GM23248 (cell line): ENCODE data around the gene TMEM63C. TPM values are rescaled to one million over a fixed set of nuclear protein-coding genes. Genes with fewer than 3 reads are reported as not detected.

Source experiments
- DNase-seq: peaks from one replicate; pipeline ENCODE4 v3.0.0-alpha.2; 2015
- H2AFZ ChIP-seq: fragments of 200-600 bp; sonication (generic); 2 replicates; pipeline ENCODE4 v1.6.1; 2016; ENCODE audit warnings: antibody characterized with exemption
- H3F3A ChIP-seq: fragments of 200-600 bp; sonication (generic); 2 replicates; pipeline ENCODE4 v1.6.1; 2016; ENCODE audit warnings: mild to moderate bottlenecking, antibody characterized with exemption, mixed run types; ENCODE audit not compliant: insufficient read depth
- H3K27ac ChIP-seq: fragments of 200-600 bp; sonication (generic); 2 replicates; pipeline ENCODE4 v1.5.1; 2016; ENCODE audit warnings: mild to moderate bottlenecking
- H3K27me3 ChIP-seq: fragments of 200-600 bp; sonication (generic); replicated peaks from 2 replicates; pipeline ENCODE4 v1.6.1; 2016; ENCODE audit warnings: mild to moderate bottlenecking; ENCODE audit not compliant: insufficient read depth
- H3K36me3 ChIP-seq: fragments of 200-600 bp; sonication (generic); 2 replicates; pipeline ENCODE4 v1.6.1; 2016; ENCODE audit warnings: low read depth, mild to moderate bottlenecking
- H3K4me1 ChIP-seq: fragments of 200-600 bp; sonication (generic); 2 replicates; pipeline ENCODE4 v1.6.1; 2016; ENCODE audit warnings: mild to moderate bottlenecking; ENCODE audit not compliant: insufficient read depth
- H3K4me2 ChIP-seq: fragments of 200-600 bp; sonication (generic); one replicate; pipeline ENCODE4 v1.6.1; 2016; ENCODE audit warnings: mild to moderate bottlenecking; ENCODE audit not compliant: unreplicated experiment
- H3K4me3 ChIP-seq: fragments of 200-600 bp; sonication (generic); 2 replicates; pipeline ENCODE4 v1.5.1; 2016; ENCODE audit warnings: mild to moderate bottlenecking
- H3K79me2 ChIP-seq: fragments of 200-600 bp; sonication (generic); 2 replicates; pipeline ENCODE4 v1.6.1; 2016; ENCODE audit warnings: mild to moderate bottlenecking; ENCODE audit not compliant: insufficient read depth
- H3K9ac ChIP-seq: fragments of 200-600 bp; sonication (generic); 2 replicates; pipeline ENCODE4 v1.6.1; 2016; ENCODE audit warnings: mild to moderate bottlenecking
- H3K9me2 ChIP-seq: fragments of 200-600 bp; sonication (generic); 2 replicates; pipeline ENCODE4 v1.6.1; 2016; ENCODE audit warnings: mixed run types, mild to moderate bottlenecking, moderate library complexity; ENCODE audit not compliant: insufficient read depth
- H3K9me3 ChIP-seq: fragments of 200-600 bp; sonication (generic); one replicate; pipeline ENCODE4 v1.6.1; 2017; ENCODE audit warnings: low read depth
- H4K20me1 ChIP-seq: fragments of 200-600 bp; sonication (generic); 2 replicates; pipeline ENCODE4 v1.6.0; 2016; ENCODE audit not compliant: insufficient read depth
- EZH2 ChIP-seq: fragments of 200-600 bp; sonication (generic); IDR thresholded peaks from 2 replicates; pipeline ENCODE4 v1.6.1; 2018; ENCODE audit warnings: antibody characterized with exemption, mild to moderate bottlenecking; ENCODE audit not compliant: insufficient read depth, poor library complexity, severe bottlenecking
- EZH2phosphoT487 ChIP-seq: fragments of 200-600 bp; sonication (generic); IDR thresholded peaks from 2 replicates; pipeline ENCODE4 v1.6.1; 2018; ENCODE audit warnings: antibody characterized with exemption, moderate library complexity, mild to moderate bottlenecking, low read depth; ENCODE audit not compliant: insufficient read depth
- WGBS, 2 experiments: methylation state at CpG; one replicate each; pipeline ENCODE4 v1.1.6; 2015 to 2017; ENCODE audit warnings: low lambda C conversion rate in 2 of 2, low coverage in 1 of 2; ENCODE audit errors: missing lambda C conversion rate in 2 of 2; 5-methylcytosine and 5-hydroxymethylcytosine counted together
- in situ Hi-C: fragments of 300-500 bp; cut with MboI; formaldehyde crosslinking; loops from 2 replicates; pipeline ENCODE4 v1.15.0; 2020
- polyA plus RNA-seq: library from polyadenylated mRNA; unstranded; fragments of >200 nt; fragmentation: Nextera tagmentation; extraction: Ambion mirVana; gene quantifications from 2 replicates; pipeline ENCODE4 v1.2.1, GENCODE V29; 2016
- total RNA-seq: library from RNA; depleted of rRNA; stranded (reverse); fragments of >200 nt; shearing (Covaris generic); gene quantifications from 2 replicates; pipeline ENCODE4 v1.2.3, GENCODE V29; 2014

The TMEM63C gene
- total and polyA plus RNA-seq, 2 experiments from 2014 or later: not detected

- Histone ChIP-seq H3K79me2 (no peaks in the 10 kb centered on the region), H3K27me3 (peaks cover 31% of the 10 kb centered on the region), H3K9me3 (no peaks in the 10 kb centered on the region), H3K4me2 (no peak overlapping the region), H3K9me2 (no peaks in the 10 kb centered on the region), H2AFZ (no peak overlapping the region), H3K4me1 (0 out of 2 replicates have a peak, but pooled peaks cover 5% of the 10 kb centered on the region), H3K27ac (no peak overlapping the region), H3K4me3 (no peak overlapping the region), H4K20me1 (no peaks in the 10 kb centered on the region), H3K36me3 (no peaks in the 10 kb centered on the region), H3K9ac (no peak overlapping the region), H3F3A (no peaks in the 10 kb centered on the region)
- TF ChIP-seq EZH2 (no peak), EZH2phosphoT487 (no peak)
- 18 to 28% methylated on average over 5 of the region's 5 CpGs for WGBS, 2 experiments
- DNase-seq: no peak
- in situ Hi-C loops: no loop called here
Measured at GRCh38 chr14:77183896-77184295, 2.3 kb downstream of the TMEM63C start.

DNA sequence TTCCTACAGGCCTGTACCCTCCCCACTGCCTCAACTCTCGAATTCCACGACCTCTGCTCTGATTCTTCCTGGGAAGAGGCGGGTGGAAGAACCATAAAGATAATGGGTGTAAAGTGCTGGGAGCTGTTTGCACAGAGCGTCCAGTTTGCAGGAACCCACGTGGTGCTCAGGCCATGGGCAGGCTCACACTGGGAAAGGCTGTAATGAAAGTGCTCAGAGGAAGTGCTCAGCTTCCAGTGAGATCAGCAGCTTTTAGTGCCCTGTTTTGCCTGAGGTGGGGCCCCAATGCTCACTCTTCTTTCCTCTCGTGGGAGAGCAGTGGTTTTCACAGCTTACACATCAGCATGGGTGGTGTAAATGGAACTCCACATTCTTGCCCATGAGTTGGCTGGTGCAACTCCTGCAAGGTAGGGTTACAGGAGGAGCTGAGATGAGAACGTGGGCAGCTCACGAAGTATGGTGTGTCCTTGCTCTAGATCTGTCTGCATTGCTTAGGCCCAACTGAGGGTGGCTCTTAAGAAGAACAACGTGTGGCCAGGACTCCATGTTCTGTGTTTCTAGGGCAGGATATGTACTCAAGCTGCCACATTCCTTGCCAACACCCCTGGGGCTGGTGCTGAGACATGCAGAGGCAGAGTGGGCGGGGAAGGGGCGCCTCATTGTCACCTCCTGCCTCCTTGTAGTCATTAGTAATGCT is 2.9 kb downstream of the TMEM63C start:
- TF ChIP-seq EZH2 (no peak), EZH2phosphoT487 (no peak)
- 40 to 42% methylated on average over 11 of the region's 11 CpGs for WGBS, 2 experiments
- Histone ChIP-seq H3K9me3 (no peaks in the 10 kb centered on the region), H3K27me3 (peaks cover 34% of the 10 kb centered on the region), H3F3A (no peaks in the 10 kb centered on the region), H3K27ac (no peak overlapping the region), H2AFZ (no peak overlapping the region), H3K4me1 (0 out of 2 replicates have a peak, but pooled peaks cover 5% of the 10 kb centered on the region), H3K9me2 (no peaks in the 10 kb centered on the region), H3K4me3 (no peak overlapping the region), H3K79me2 (no peaks in the 10 kb centered on the region), H4K20me1 (no peaks in the 10 kb centered on the region), H3K4me2 (no peak overlapping the region), H3K9ac (no peak overlapping the region), H3K36me3 (no peaks in the 10 kb centered on the region)
- no peak for DNase-seq
- in situ Hi-C loops: no loop called here

GRCh38 chr14:77185093-77185465 is 3.5 kb downstream of the TMEM63C start:
- Histone ChIP-seq H3K4me3 (no peak overlapping the region), H3K4me2 (no peak overlapping the region), H3K4me1 (0 out of 2 replicates have a peak, but pooled peaks cover 5% of the 10 kb centered on the region), H2AFZ (no peak overlapping the region), H3K9ac (no peak overlapping the region), H4K20me1 (no peaks in the 10 kb centered on the region), H3K79me2 (no peaks in the 10 kb centered on the region), H3K9me2 (no peaks in the 10 kb centered on the region), H3F3A (no peaks in the 10 kb centered on the region), H3K9me3 (no peaks in the 10 kb centered on the region), H3K27me3 (peaks cover 37% of the 10 kb centered on the region), H3K27ac (no peak overlapping the region), H3K36me3 (no peaks in the 10 kb centered on the region)
- no peak for DNase-seq
- in situ Hi-C loops: no loop called here
- no peak for TF ChIP-seq EZH2
- no peak for TF ChIP-seq EZH2phosphoT487
- WGBS, 2 experiments: 70 to 72% methylated on average over 2 of the region's 2 CpGs

GRCh38 chr14:77186911-77187648 is 5.5 kb downstream of the TMEM63C start:
- Histone ChIP-seq H3K9me3 (no peaks in the 10 kb centered on the region), H3K4me3 (no peak overlapping the region), H4K20me1 (no peaks in the 10 kb centered on the region), H3K27ac (no peak overlapping the region), H2AFZ (no peak overlapping the region), H3K9ac (no peak overlapping the region), H3K36me3 (no peaks in the 10 kb centered on the region), H3K4me1 (0 out of 2 replicates have a peak, but pooled peaks cover 5% of the 10 kb centered on the region), H3K4me2 (no peak overlapping the region), H3F3A (no peaks in the 10 kb centered on the region), H3K9me2 (no peaks in the 10 kb centered on the region), H3K79me2 (no peaks in the 10 kb centered on the region), H3K27me3 (peaks cover 43% of the 10 kb centered on the region)
- in situ Hi-C loops: no loop called here
- peak; percentile 54 for DNase-seq
- no peak for TF ChIP-seq EZH2phosphoT487
- TF ChIP-seq EZH2: no peak
- 12 to 16% methylated on average over 15 of the region's 15 CpGs for WGBS, 2 experiments
